GM12892 (cell line): ENCODE measurements around the gene ADIPOR1.

Source experiments
- POLR2A ChIP-seq: IDR thresholded peaks from 2 replicates; pipeline ENCODE4 v1.6.1; 2011; ENCODE audit warnings: low read depth, low read length, control low read depth
- POLR2AphosphoS5 ChIP-seq: IDR thresholded peaks from 2 replicates; pipeline ENCODE4 v1.6.1; 2011; ENCODE audit warnings: low read depth, low read length, control low read depth

DNA sequence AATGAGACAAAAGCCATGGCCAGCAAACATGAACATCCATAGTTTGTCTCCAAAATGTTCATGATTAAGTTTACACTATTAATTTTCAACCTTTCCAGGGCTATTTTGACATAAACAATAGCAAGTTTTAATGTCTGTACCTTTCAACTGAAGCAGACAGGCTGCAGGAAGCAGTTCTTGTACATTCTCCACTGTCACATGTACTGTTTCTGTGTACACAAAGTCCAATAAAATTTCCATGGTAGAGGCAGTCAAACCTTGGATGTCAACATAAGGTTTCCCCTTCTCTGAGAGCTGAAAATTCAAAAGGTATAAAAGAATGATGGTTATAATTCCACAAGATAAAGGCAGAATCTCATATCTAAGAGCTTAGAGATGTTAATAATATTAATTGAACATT, 38.5 kb downstream of the ADIPOR1 start:
- TF ChIP-seq POLR2A: no peak
- TF ChIP-seq POLR2AphosphoS5: no peak
